Peyer's patch (tissue), 4 donors: Measurements from ENCODE around the gene ZNF683. TPM values are rescaled to one million over a fixed set of nuclear protein-coding genes. Genes with fewer than 3 reads are reported as not detected.
A peak's percentile ranks its signal among the peaks of the same experiment; 100 is the strongest.
"Not testable (repeated sequence)": the region's sequence is repeated elsewhere in the genome, so short reads cannot be mapped to it uniquely, and the experiment has no call there.

Experiments used
- DNase-seq, 3 donors: peaks; one replicate each; pipeline ENCODE4 v3.0.0-alpha.2; 2017 to 2019
- H3K27ac ChIP-seq, 4 donors: fragments of 200-600 bp; sonication (generic); one replicate each; pipeline ENCODE4 v1.5.1; 2016 to 2019
- H3K27me3 ChIP-seq, 2 donors: fragments of 200-600 bp; sonication (generic); one replicate each; pipeline ENCODE4 v1.5.1; 2019
- H3K36me3 ChIP-seq, 3 donors: fragments of 200-600 bp; sonication (generic); one replicate each; pipeline ENCODE4 v1.5.1; 2016 to 2019
- H3K4me1 ChIP-seq, 4 donors: fragments of 200-600 bp; sonication (generic); one replicate each; pipeline ENCODE4 v1.5.1; 2016 to 2019
- H3K4me3 ChIP-seq, 4 donors: fragments of 200-600 bp; sonication (generic); 1 replicate in 3 of 4; 2 replicates in 1 of 4; pipeline ENCODE4 v1.5.1; 2016 to 2019; ENCODE audit warnings: mild to moderate bottlenecking in 1 of 4
- H3K9me3 ChIP-seq, 4 donors: fragments of 200-600 bp; sonication (generic); one replicate each; pipeline ENCODE4 v1.5.1; 2016 to 2019; ENCODE audit warnings: mild to moderate bottlenecking in 1 of 4
- CTCF ChIP-seq, 6 experiments: fragments of 450-650 bp in 4 of 6; fragments of 200-600 bp in 2 of 6; sonication (generic) in 1 of 6; IDR thresholded peaks; one replicate each; pipeline ENCODE4 v1.5.1; 2017 to 2019; ENCODE audit warnings: antibody characterized with exemption in 6 of 6, mild to moderate bottlenecking in 3 of 6, moderate library complexity in 1 of 6
- POLR2A ChIP-seq, 2 donors: fragments of 450-650 bp; IDR thresholded peaks; one replicate each; pipeline ENCODE4 v1.5.1; 2017; ENCODE audit warnings: antibody characterized with exemption in 2 of 2, mild to moderate bottlenecking in 2 of 2, moderate library complexity in 2 of 2
- total RNA-seq, 4 donors: library from RNA; depleted of rRNA; stranded (reverse); fragments of >200 nt; gene quantifications; one replicate each; pipeline ENCODE4 v1.1.0, GENCODE V29; 2016

Gene ZNF683
- total RNA-seq, 4 donors from 2014 or later: not detected

- DNase-seq: no peak
- H3K27me3 ChIP-seq: no peaks in the 10 kb centered on the region
- H3K36me3 ChIP-seq: no peaks in the 10 kb centered on the region
- no peak overlapping the region for H3K27ac ChIP-seq
- H3K4me1 ChIP-seq: no peaks in the 10 kb centered on the region
- TF ChIP-seq POLR2A (IDR thresholded peaks at IDR 0.05) (no peak), CTCF (IDR thresholded peaks at IDR 0.05) (no peak)
- H3K9me3 ChIP-seq: no peaks in the 10 kb centered on the region
- H3K4me3 ChIP-seq: no peak overlapping the region
Measured at GRCh38 chr1:26389604-26390247, 17.2 kb upstream of the ZNF683 start.

GRCh38 chr1:26388791-26389445 is 16.4 kb upstream of the ZNF683 start:
- DNase-seq: no peak
- Histone ChIP-seq H3K4me3 (no peak overlapping the region), H3K36me3 (no peaks in the 10 kb centered on the region), H3K27me3 (no peaks in the 10 kb centered on the region), H3K27ac (no peak overlapping the region), H3K9me3 (no peaks in the 10 kb centered on the region), H3K4me1 (no peaks in the 10 kb centered on the region)
- TF ChIP-seq CTCF (IDR thresholded peaks at IDR 0.05): no peak
- no peak for TF ChIP-seq POLR2A (IDR thresholded peaks at IDR 0.05)

- no peaks in the 10 kb centered on the region for H3K9me3 ChIP-seq
- no peaks in the 10 kb centered on the region for H3K36me3 ChIP-seq
- H3K4me3 ChIP-seq: no peak overlapping the region
- TF ChIP-seq POLR2A (IDR thresholded peaks at IDR 0.05): no peak
- no peak for TF ChIP-seq CTCF (IDR thresholded peaks at IDR 0.05)
- no peak overlapping the region for H3K27ac ChIP-seq
- H3K27me3 ChIP-seq: no peaks in the 10 kb centered on the region
- DNase-seq: peak in 1 of 3 donors; percentile 66
- no peaks in the 10 kb centered on the region for H3K4me1 ChIP-seq
Measured at GRCh38 chr1:26387447-26387846, 14.9 kb upstream of the ZNF683 start.

GRCh38 chr1:26385063-26385462 is 12.5 kb upstream of the ZNF683 start:
- not testable (repeated sequence) for H3K27ac ChIP-seq, H3K4me3 ChIP-seq, H3K36me3 ChIP-seq, H3K27me3 ChIP-seq, H3K4me1 ChIP-seq, H3K9me3 ChIP-seq, DNase-seq

- no peaks in the 10 kb centered on the region for H3K36me3 ChIP-seq
- H3K4me1 ChIP-seq: no peaks in the 10 kb centered on the region
- TF ChIP-seq POLR2A (IDR thresholded peaks at IDR 0.05) (no peak), CTCF (IDR thresholded peaks at IDR 0.05) (no peak)
- DNase-seq: no peak
- no peak overlapping the region for H3K27ac ChIP-seq
- H3K4me3 ChIP-seq: no peak overlapping the region
- no peaks in the 10 kb centered on the region for H3K9me3 ChIP-seq
- no peaks in the 10 kb centered on the region for H3K27me3 ChIP-seq
Measured at GRCh38 chr1:26384076-26384475, 11.5 kb upstream of the ZNF683 start.

GRCh38 chr1:26378879-26379251 is 6.3 kb upstream of the ZNF683 start:
- Histone ChIP-seq H3K4me1 (peaks cover 0 to 14% (median 0%) of the 10 kb centered on the region in 4 donors), H3K36me3 (no peaks in the 10 kb centered on the region), H3K4me3 (no peak overlapping the region), H3K9me3 (no peaks in the 10 kb centered on the region), H3K27ac (peak overlapping the region in 1 of 4 donors; percentile 10), H3K27me3 (no peaks in the 10 kb centered on the region)
- DNase-seq: no peak
- TF ChIP-seq CTCF (IDR thresholded peaks at IDR 0.05) (no peak), POLR2A (IDR thresholded peaks at IDR 0.05) (no peak)
